Skeletal muscle tissue (tissue), 4 donors: ENCODE data around the gene GBX2. TPM values are rescaled to one million over a fixed set of nuclear protein-coding genes. Genes with fewer than 3 reads are reported as not detected.

ENCODE experiments used
- H3K27ac ChIP-seq: one replicate; pipeline ENCODE4 v1.7.0; 2013; ENCODE audit warnings: mild to moderate bottlenecking, low read depth, low read length, inconsistent platforms
- H3K27me3 ChIP-seq, 3 donors: one replicate each; pipeline ENCODE4 v1.7.0; 2013; ENCODE audit warnings: low read length in 3 of 3; ENCODE audit not compliant: control insufficient read depth in 3 of 3, insufficient read depth in 3 of 3
- H3K36me3 ChIP-seq, 3 donors: one replicate each; pipeline ENCODE4 v1.7.0; 2013; ENCODE audit warnings: low read length in 3 of 3; ENCODE audit not compliant: control insufficient read depth in 3 of 3, insufficient read depth in 3 of 3
- H3K4me1 ChIP-seq, 3 donors: one replicate each; pipeline ENCODE4 v1.7.0; 2013; ENCODE audit warnings: low read length in 3 of 3, mild to moderate bottlenecking in 3 of 3; ENCODE audit not compliant: control insufficient read depth in 3 of 3, insufficient read depth in 3 of 3
- H3K4me3 ChIP-seq, 3 donors: one replicate each; pipeline ENCODE4 v1.7.0; 2013; ENCODE audit warnings: low read length in 3 of 3
- H3K9ac ChIP-seq, 3 donors: one replicate each; pipeline ENCODE4 v1.7.0; 2013; ENCODE audit warnings: low read length in 3 of 3, mild to moderate bottlenecking in 3 of 3, moderate library complexity in 2 of 3, low read depth in 1 of 3
- H3K9me3 ChIP-seq, 3 donors: one replicate each; pipeline ENCODE4 v1.7.0; 2013; ENCODE audit warnings: low read length in 3 of 3; ENCODE audit not compliant: control insufficient read depth in 3 of 3
- total RNA-seq: library from RNA; depleted of rRNA; stranded (reverse); fragments of >200 nt; gene quantifications from one replicate; pipeline ENCODE4 v1.2.3, GENCODE V29; 2014
- donor health status: Osteomylitis.

GBX2 gene
- total RNA-seq, 1 donor from 2014 or later, result not detected

DNA sequence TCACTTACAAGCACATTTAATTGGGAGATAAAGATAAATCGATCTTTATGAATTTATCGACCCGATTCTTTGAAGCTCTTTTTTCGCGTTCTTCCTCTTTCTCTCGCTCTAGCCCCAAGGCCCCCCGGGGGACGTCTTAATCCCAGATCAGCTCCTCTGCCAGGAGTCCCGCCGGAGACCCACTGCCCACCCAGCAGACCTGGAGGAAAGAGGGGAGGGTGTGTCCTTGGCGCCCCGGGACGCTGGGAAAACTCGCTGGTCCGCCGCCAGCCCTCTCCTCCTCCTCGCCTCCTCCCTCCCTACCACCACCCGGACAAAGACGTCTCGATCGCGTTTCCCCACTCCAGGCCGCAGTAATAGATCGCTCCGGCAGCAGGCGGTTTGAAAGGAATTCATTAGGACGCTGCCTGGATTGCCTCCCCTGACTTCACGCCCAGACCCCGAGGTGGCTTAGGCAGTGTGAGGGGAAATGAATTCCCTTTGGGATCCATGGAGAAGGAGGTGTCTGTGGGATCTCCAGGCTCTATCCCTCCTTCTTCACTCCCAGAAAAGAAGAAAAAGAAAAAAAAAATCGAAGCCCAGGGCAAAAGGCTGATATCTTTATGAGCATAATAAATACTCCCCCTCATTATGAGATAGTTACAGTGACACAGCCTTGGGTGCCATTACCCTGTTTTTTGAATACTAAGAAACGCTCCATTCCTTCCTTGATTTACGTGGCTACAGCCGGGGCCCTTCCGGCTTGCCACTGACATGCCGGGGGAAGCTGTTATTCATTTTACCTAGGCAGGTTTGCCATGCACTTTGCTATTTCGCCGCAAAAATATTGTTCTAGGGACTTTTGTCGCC, 1.8 kb upstream of the GBX2 start:
- H3K4me3 ChIP-seq, result no peak overlapping the region
- peaks cover 92 to 99% (median 98%) of the 10 kb centered on the region in 3 donors for H3K27me3 ChIP-seq
- H3K4me1 ChIP-seq, result peaks cover 12 to 35% (median 22%) of the 10 kb centered on the region in 3 donors
- no peak overlapping the region for H3K27ac ChIP-seq
- no peak overlapping the region for H3K9ac ChIP-seq
- H3K36me3 ChIP-seq, result no peaks in the 10 kb centered on the region
- H3K9me3 ChIP-seq, result no peaks in the 10 kb centered on the region

DNA sequence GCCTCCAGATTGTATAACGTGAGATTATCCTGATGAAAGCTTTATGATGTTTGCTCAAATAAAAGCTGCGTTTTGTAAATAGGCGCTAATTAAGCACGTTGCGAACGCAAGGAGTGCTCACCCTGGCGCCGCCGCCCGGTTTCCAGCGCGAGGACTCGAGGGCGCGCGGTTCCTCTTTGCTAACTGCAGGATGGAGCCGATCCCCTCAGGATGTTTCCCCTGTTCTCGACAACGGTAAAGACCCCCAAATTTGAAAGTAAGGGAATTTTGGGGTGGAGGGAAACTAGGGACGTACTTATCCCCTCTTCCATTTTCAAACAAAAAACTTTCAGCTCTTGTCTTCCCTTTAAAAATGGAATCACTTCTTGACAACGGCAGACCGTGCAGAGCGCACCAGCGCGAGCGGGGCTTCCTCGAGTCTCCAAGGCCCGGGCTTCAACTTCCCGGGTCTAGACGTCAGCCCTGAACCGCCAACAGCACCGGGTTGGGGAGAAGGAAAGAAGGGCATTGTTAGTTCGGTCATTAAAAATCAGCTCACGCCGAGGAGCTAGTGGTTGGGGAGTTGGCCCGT, 1.1 kb upstream of the GBX2 start:
- H3K4me3 ChIP-seq, result no peak overlapping the region
- peaks cover 18 to 42% (median 30%) of the 10 kb centered on the region in 3 donors for H3K4me1 ChIP-seq

DNA sequence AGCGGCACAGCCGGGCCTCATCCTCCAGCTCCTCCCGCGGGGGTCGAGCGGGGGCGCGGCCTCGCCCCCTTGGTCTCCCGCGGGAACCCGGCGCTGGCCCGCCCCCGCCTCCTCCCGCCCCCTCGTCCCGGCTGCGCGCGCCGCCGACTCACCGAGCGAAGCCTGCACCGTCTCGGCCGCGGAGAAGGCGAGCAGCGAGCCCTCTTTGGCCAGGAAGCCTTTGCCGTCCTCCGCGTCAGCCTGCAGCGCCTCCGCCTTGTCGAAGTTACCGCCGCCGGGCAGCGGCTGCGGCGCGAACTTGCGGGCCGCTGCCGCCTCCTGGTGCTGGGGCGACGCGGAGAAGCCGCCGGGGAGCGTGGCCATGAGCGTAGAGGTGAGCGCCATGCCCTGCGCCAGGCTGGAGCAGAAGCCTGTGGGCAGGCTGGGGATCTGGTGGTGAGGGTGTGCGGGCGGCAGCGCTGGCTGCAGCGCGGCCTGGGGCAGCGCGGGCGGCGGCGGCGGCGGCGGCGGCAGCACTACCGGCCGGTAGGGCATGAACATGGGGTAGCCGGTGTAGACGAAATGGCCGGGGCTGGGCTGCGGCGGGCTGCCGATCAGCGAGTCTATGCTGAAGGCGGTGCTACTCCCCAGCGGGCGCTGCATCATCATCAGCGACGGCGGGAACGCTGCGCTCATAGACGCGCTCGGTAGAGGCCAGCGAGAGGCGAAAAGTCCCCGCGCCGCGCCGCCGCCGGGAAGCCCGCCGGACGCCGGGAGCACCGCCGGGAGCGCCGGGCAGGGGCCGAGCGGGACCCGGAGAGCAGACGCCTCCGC, 683 bp downstream of the GBX2 start:
- H3K9ac ChIP-seq, result no peak overlapping the region

More for the DNA sequence above, 1.1 kb upstream of the GBX2 start:
- Histone ChIP-seq H3K9ac (no peak overlapping the region), H3K9me3 (no peaks in the 10 kb centered on the region), H3K27ac (no peak overlapping the region), H3K36me3 (no peaks in the 10 kb centered on the region), H3K27me3 (peaks cover 92 to 99% (median 99%) of the 10 kb centered on the region in 3 donors)

DNA sequence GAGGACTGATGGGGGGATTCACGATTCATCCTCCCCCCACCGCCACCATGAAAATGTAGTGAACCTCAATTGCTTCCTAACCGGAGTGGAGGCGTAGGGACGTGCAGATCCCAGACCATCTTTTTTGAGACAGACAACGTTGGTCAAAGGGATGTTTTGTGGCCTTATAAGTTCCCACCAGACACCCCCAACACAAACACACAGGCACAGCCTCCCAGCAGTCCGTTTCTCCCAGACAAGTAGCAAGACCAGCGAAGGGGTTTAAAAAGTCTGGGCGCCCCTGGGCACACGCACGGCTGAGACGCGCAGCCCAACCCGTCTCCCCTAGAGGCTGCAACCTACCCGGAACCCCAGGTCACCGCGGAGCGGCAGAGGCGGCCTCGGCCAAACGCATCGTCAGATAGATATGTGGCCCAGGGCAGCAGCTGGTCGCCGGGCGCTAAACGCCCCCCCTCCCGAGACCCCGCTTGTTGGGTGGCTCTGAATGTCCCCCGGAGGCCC, 1.3 kb downstream of the GBX2 start:
- H3K27me3 ChIP-seq, result peaks cover 91 to 99% (median 97%) of the 10 kb centered on the region in 3 donors
- no peaks in the 10 kb centered on the region for H3K36me3 ChIP-seq
- H3K4me3 ChIP-seq, result no peak overlapping the region
- H3K27ac ChIP-seq, result no peak overlapping the region
- peaks cover 19 to 36% (median 27%) of the 10 kb centered on the region in 3 donors for H3K4me1 ChIP-seq
- no peaks in the 10 kb centered on the region for H3K9me3 ChIP-seq
- H3K9ac ChIP-seq, result no peak overlapping the region

More for the DNA sequence above, 683 bp downstream of the GBX2 start:
- no peaks in the 10 kb centered on the region for H3K9me3 ChIP-seq
- H3K4me3 ChIP-seq, result peak overlapping the region in 2 of 3 donors; percentile 53 to 58
- H3K4me1 ChIP-seq, result peaks cover 22 to 40% (median 29%) of the 10 kb centered on the region in 3 donors
- no peak overlapping the region for H3K27ac ChIP-seq
- H3K27me3 ChIP-seq, result peaks cover 90 to 99% (median 97%) of the 10 kb centered on the region in 3 donors
- H3K36me3 ChIP-seq, result no peaks in the 10 kb centered on the region

DNA sequence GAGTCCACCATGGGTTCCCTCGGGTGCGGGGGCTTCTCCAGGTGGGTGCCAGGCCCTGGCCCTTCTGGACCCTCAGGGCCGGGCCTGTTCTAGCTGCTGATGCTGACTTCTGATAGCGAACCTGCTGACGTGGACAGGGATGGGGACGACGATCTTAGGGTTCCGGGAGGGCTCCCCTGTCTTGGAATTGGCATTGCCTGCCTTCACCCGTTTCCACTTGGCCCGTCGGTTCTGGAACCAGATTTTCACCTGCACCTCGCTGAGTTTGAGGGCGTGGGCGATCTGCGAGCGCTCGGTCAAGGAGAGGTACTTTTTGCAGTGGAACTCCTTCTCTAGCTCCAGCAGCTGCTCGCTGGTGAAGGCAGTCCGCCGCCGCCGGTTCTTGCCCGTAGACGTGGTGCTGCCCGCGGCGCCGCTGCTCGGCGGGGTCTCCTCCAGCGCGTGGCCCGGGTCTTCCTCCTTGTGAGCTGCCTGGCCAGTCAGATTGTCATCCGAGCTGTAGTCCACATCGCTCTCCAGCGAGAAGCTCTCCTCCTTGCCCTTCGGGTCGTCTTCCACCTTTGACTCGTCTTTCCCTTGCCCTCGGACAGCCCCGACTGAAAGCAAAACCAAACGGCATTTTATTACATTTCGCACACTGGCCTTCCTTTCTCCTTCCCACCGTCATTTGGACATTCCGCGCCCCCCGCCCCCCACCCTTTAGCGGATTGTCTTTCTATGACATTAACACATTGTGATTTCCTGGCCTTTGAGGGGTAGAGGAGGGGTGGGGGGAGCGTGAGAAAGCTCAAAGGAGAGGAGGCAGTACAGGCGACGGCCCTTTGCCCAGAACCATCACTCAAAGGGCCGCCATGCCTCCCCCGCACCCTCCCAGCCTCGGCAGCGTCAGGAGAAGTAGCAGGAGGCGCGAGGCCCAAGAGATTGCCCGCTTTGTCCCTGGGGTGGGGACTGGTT, 2.1 kb downstream of the GBX2 start:
- H3K9me3 ChIP-seq, result no peaks in the 10 kb centered on the region
- no peak overlapping the region for H3K27ac ChIP-seq
- H3K27me3 ChIP-seq, result peaks cover 90 to 99% (median 96%) of the 10 kb centered on the region in 3 donors
- H3K9ac ChIP-seq, result no peak overlapping the region
- peaks cover 19 to 30% (median 23%) of the 10 kb centered on the region in 3 donors for H3K4me1 ChIP-seq
- H3K36me3 ChIP-seq, result no peaks in the 10 kb centered on the region
- peak overlapping the region in 2 of 3 donors; percentile 49 to 65 for H3K4me3 ChIP-seq

DNA sequence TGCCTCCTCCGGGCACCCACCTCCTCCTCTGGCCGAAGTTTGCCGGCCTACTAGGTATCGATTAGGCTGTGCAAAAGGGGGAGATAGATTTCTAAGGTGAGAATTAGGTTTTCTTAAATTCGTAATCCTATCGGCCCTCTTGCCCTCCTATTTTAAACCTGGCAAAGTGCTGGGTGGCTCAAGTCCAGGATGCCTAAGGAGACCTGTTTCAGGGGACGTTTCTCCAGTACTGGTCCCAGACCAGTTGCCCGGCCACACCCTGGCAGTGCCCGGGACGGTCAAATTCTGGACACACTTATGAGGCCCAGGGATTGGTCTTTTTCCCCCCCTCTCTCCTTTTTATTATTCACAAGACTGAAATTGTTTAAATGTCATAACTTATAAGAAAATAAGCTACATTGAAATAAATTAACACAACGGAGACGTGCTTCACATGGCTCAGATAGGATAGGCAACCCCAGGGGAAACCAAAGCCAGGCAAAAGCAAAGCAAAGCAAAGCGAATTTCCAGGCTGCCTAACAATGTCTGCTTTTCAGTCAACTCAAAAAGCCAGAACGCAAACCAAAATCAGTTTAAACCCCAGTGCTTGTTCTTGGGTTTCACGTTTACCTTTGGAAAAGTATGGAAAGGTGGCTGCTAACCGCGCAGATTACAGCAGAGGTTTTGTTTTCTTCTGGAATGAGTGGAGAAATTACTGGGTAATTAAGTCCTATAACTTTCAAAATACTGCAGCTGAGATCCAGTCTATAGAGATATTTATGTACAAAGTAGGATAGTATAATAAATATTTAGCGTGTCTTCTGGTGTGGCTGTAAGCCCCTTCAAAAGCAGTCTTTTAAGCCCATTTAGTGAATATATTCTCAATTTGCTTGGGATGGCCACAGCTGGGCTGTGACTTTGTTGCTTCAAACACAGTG, 3.0 kb downstream of the GBX2 start:
- peaks cover 19 to 29% (median 23%) of the 10 kb centered on the region in 3 donors for H3K4me1 ChIP-seq
- no peaks in the 10 kb centered on the region for H3K36me3 ChIP-seq
- H3K27me3 ChIP-seq, result peaks cover 87 to 99% (median 94%) of the 10 kb centered on the region in 3 donors
- H3K9me3 ChIP-seq, result no peaks in the 10 kb centered on the region
- H3K27ac ChIP-seq, result no peak overlapping the region
- peak overlapping the region in 1 of 3 donors; percentile 60 for H3K4me3 ChIP-seq
- no peak overlapping the region for H3K9ac ChIP-seq

DNA sequence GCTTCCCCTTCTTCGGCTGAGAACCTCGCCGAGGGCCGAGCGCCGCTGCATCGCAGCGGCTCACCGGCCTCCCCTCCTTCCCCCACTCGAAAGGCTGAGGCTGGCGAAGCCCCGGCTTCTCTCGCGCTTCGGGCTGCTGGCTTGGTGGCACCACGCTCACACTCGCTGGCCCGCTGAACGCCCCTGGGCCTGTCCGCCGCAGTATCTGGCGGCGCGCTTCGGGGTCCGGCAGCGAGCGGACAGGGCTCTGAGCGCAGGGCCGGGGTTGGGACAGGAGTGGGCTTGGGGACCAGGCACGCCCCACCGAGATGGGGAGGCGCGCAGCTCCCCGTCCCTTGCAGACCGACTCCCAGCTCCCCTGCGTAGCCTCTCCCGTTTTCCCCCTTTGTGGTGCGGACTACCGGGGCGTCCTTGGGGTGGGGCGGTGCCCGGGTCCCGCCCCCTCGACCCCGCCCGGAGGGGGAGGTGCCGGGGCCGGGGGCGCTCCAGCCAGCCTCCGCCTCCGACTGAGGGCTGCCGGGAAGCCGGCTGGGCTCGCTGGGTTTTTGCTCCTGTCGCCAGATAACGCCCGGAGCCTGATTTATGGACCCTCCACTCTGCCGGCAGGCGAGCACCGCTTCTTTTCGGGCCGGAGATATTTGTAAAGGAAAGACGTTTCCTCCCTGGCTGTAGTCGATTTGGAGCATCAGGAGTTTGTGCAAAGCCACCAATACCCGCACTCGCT, 3.8 kb downstream of the GBX2 start:
- Histone ChIP-seq H3K36me3 (no peaks in the 10 kb centered on the region), H3K4me1 (peaks cover 19 to 26% (median 23%) of the 10 kb centered on the region in 3 donors), H3K9ac (peak overlapping the region in 1 of 3 donors; percentile 45), H3K27ac (no peak overlapping the region), H3K27me3 (peaks cover 79 to 98% (median 86%) of the 10 kb centered on the region in 3 donors), H3K9me3 (no peaks in the 10 kb centered on the region), H3K4me3 (peak overlapping the region in 2 of 3 donors; percentile 60)
